Stimulated activated CD4-positive, alpha-beta T cell treated with anti-CD3 and anti-CD28 coated beads, Interleukin-15, amount 100 ng/mL, for 1 hour (primary cell): Measurements from ENCODE around the gene CDKN1A.
"Not testable (repeated sequence)": the region's sequence is repeated elsewhere in the genome, so short reads cannot be mapped to it uniquely, and the experiment has no call there.

Experiments used
- DNase-seq, 2 donors: peaks; one replicate each; pipeline ENCODE4 v3.0.0-alpha.2; 2020; ENCODE audit warnings: low read depth in 1 of 2, low spot score in 1 of 2

The CDKN1A gene

GRCh38 chr6:36695414-36695813, 16.9 kb downstream of the CDKN1A start:
- DNase-seq: no peak

GRCh38 chr6:36697481-36697903, 19.0 kb downstream of the CDKN1A start, which contains the start of gene RAB44:
RAB44 (plus strand) TSS chr6:36697826; CDS start chr6:36704236, 6,410 bp downstream.
- DNase-seq: no peak

- DNase-seq: no peak
Observed at GRCh38 chr6:36698196-36698595, 19.7 kb downstream of the CDKN1A start.

GRCh38 chr6:36698871-36699271, 20.4 kb downstream of the CDKN1A start:
- DNase-seq: no peak

- DNase-seq: no peak
Observed at GRCh38 chr6:36699348-36699747, 20.8 kb downstream of the CDKN1A start.

- DNase-seq: no peak
Observed at GRCh38 chr6:36700071-36700812, 21.7 kb downstream of the CDKN1A start.

GRCh38 chr6:36700831-36701230, 22.3 kb downstream of the CDKN1A start:
- DNase-seq: no peak

GRCh38 chr6:36701401-36701991, 23.0 kb downstream of the CDKN1A start:
- no peak for DNase-seq

- DNase-seq: no peak
Observed at GRCh38 chr6:36702656-36703055, 24.1 kb downstream of the CDKN1A start.

- DNase-seq: no peak
Observed at GRCh38 chr6:36703081-36703606, 24.6 kb downstream of the CDKN1A start.

- DNase-seq: no peak
Observed at GRCh38 chr6:36703982-36704381, 25.5 kb downstream of the CDKN1A start.

- not testable (repeated sequence) for DNase-seq
Observed at GRCh38 chr6:36704961-36705577, 26.6 kb downstream of the CDKN1A start.

GRCh38 chr6:36706339-36706738, 27.8 kb downstream of the CDKN1A start:
- no peak for DNase-seq

GRCh38 chr6:36712816-36713215, 34.3 kb downstream of the CDKN1A start:
- no peak for DNase-seq

GRCh38 chr6:36713846-36714245, 35.3 kb downstream of the CDKN1A start:
- no peak for DNase-seq

GRCh38 chr6:36714511-36714910, 36.0 kb downstream of the CDKN1A start:
- no peak for DNase-seq

GRCh38 chr6:36715469-36715868, 37.0 kb downstream of the CDKN1A start:
- DNase-seq: no peak

- no peak for DNase-seq
Observed at GRCh38 chr6:36716476-36717093, 38.1 kb downstream of the CDKN1A start.

- DNase-seq: no peak
Observed at GRCh38 chr6:36717231-36717825, 38.8 kb downstream of the CDKN1A start.

GRCh38 chr6:36717871-36718540, 39.5 kb downstream of the CDKN1A start:
- DNase-seq: no peak

GRCh38 chr6:36718560-36718959, 40.0 kb downstream of the CDKN1A start:
- DNase-seq: no peak
